ENCODE data around the gene PPM1B.
A peak's percentile ranks its signal among the peaks of the same experiment; 100 is the strongest.
"Not testable (repeated sequence)": the region's sequence is repeated elsewhere in the genome, so short reads cannot be mapped to it uniquely, and the experiment has no call there.

The PPM1B gene

DNA sequence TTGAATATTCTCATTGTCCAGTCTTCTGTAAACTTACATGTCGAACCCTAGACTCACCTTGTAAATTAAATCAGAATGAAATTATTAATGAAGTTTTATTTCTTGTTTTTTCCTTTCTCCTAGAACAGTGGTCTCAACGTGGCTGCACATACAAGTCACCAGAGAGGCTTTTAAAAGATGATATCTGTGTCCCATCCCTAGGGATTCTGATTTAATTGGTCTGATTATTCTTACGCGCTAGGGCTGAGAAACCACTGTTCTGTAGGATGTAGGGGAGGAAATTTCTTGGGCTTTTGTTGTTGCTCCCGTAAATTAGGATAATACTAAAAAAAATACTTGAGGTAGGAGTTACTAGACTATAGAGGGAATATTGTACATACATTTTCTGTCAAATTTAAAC lies 32.1 kb downstream of the PPM1B start:
- no peak for DNase-seq
- Mint-ChIP-seq H3K9me3 (no peaks in the 10 kb centered on the region), H3K27me3 (no peaks in the 10 kb centered on the region), H3K4me1 (ENCODE audit: low read depth) (peaks cover 74% of the 10 kb centered on the region), H3K4me3 (no peak overlapping the region), H3K27ac (no peak overlapping the region), H3K36me3 (ENCODE audit: low read depth) (peaks cover 60% of the 10 kb centered on the region)

GRCh38 chr2:44201648-44202165 lies 33.0 kb downstream of the PPM1B start:
- Mint-ChIP-seq H3K4me1 (ENCODE audit: low read depth) (peaks cover 71% of the 10 kb centered on the region), H3K27me3 (no peaks in the 10 kb centered on the region), H3K27ac (no peak overlapping the region), H3K9me3 (no peaks in the 10 kb centered on the region), H3K36me3 (ENCODE audit: low read depth) (peaks cover 55% of the 10 kb centered on the region), H3K4me3 (no peak overlapping the region)
- DNase-seq = no peak

DNA sequence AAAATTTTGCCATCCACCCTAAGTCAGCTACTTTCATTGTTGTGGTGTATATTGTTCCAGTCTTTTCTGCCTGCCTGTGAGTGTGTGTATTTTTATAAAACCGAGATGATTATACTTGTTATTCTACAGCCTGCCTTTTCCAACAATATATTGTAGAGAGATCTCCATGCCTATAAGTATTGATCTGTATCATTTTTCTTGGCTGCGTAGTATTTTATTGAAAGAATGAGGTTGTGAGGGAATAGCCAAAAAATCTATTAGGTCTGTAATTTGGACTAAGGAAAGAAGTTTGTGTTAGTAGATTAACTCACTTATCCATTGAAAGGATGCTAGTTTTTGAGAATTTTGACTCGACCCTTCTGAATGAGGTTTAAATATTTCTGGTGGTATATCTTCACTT lies 34.9 kb downstream of the PPM1B start:
- H3K4me3 Mint-ChIP-seq = no peak overlapping the region
- no peaks in the 10 kb centered on the region for H3K27me3 Mint-ChIP-seq
- peaks cover 71% of the 10 kb centered on the region for H3K4me1 Mint-ChIP-seq (ENCODE audit: low read depth)
- H3K36me3 Mint-ChIP-seq (ENCODE audit: low read depth) = peaks cover 59% of the 10 kb centered on the region
- H3K9me3 Mint-ChIP-seq = no peaks in the 10 kb centered on the region
- DNase-seq = no peak
- peak overlapping the region; percentile 29 for H3K27ac Mint-ChIP-seq

DNA sequence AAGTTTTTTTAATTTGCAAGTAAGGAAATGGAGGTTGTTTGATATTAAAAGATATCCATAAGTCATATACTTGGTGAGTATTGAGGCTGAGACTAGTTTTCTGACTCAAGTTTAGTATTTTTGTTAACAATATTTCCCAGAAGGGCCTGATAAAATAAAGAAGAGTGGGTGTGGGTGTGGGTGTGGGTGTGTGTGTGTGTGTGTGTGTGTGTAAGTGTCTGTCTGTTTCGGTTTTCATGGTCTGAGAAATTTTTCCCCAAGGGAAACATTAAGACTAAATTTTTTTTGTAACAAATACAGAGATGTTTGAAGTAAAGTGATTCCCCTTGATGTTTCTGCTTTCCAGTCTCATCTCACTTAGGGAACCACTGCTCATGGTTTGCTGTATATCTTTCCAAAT lies 36.5 kb downstream of the PPM1B start:
- Mint-ChIP-seq H3K36me3 (ENCODE audit: low read depth) (peaks cover 70% of the 10 kb centered on the region), H3K4me3 (no peak overlapping the region), H3K4me1 (ENCODE audit: low read depth) (peaks cover 61% of the 10 kb centered on the region), H3K27ac (peak overlapping the region; percentile 65), H3K9me3 (no peaks in the 10 kb centered on the region), H3K27me3 (no peaks in the 10 kb centered on the region)
- DNase-seq = no peak

- no peaks in the 10 kb centered on the region for H3K27me3 Mint-ChIP-seq
- H3K36me3 Mint-ChIP-seq (ENCODE audit: low read depth) = peaks cover 66% of the 10 kb centered on the region
- no peaks in the 10 kb centered on the region for H3K9me3 Mint-ChIP-seq
- H3K4me1 Mint-ChIP-seq (ENCODE audit: low read depth) = peaks cover 46% of the 10 kb centered on the region
- no peak for DNase-seq
- no peak overlapping the region for H3K4me3 Mint-ChIP-seq
- no peak overlapping the region for H3K27ac Mint-ChIP-seq
These were observed 38.4 kb downstream of the PPM1B start for GRCh38 chr2:44207102-44207501.

DNA sequence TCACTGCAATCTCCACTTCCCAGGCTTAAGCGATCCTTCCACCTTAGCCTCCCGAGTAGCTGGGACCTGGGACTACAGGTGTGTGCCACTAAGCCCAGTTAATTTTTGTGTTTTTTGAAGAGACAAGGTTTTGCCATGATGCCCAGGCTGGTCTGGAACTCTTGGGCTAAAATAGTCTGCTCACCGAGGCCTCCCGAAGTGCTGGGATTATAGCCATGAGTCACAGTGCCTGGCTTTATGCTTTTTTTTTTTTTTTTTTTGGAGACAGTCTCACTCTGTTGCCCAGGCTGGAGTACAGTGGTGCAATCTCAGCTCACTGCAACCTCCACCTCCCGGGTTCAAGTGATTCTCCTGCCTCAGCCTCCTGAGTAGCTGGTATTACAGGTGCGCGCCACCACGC lies 39.0 kb downstream of the PPM1B start:
- H3K9me3 Mint-ChIP-seq, H3K27me3 Mint-ChIP-seq, H3K4me3 Mint-ChIP-seq, DNase-seq: not testable (repeated sequence)
- peaks cover 47% of the 10 kb centered on the region for H3K4me1 Mint-ChIP-seq (ENCODE audit: low read depth)
- H3K27ac Mint-ChIP-seq = peak overlapping the region; percentile 44
- peaks cover 67% of the 10 kb centered on the region for H3K36me3 Mint-ChIP-seq (ENCODE audit: low read depth)

DNA sequence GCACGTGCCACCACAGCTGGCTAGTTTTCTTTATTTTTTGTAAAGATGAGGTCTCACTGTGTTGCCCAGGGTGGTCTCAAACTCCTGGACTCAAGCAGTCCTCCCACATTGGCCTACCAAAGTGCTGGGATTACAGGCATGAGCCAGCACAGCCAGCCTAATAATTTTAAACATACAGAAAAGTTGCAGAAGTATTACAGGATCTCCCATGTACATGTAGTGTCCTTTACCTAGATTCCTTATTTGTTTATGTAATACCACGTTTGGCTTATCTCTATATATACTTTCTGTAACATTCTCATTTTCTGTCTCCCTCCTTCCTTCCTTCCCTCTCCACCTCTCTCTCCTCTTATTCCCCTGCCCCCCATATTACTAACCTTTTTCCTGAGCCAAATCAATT lies 41.7 kb downstream of the PPM1B start:
- Mint-ChIP-seq H3K27me3 (no peaks in the 10 kb centered on the region), H3K4me3 (no peak overlapping the region), H3K36me3 (ENCODE audit: low read depth) (peaks cover 71% of the 10 kb centered on the region), H3K27ac (no peak overlapping the region), H3K9me3 (no peaks in the 10 kb centered on the region), H3K4me1 (ENCODE audit: low read depth) (peaks cover 40% of the 10 kb centered on the region)
- DNase-seq = no peak

GRCh38 chr2:44211183-44211582 lies 42.5 kb downstream of the PPM1B start:
- no peak for DNase-seq
- Mint-ChIP-seq H3K4me3 (no peak overlapping the region), H3K27me3 (no peaks in the 10 kb centered on the region), H3K9me3 (no peaks in the 10 kb centered on the region), H3K36me3 (ENCODE audit: low read depth) (peaks cover 74% of the 10 kb centered on the region), H3K27ac (no peak overlapping the region), H3K4me1 (ENCODE audit: low read depth) (peaks cover 43% of the 10 kb centered on the region)

GRCh38 chr2:44212302-44212701 lies 43.6 kb downstream of the PPM1B start:
- DNase-seq = no peak
- no peak overlapping the region for H3K4me3 Mint-ChIP-seq
- peak overlapping the region; percentile 8 for H3K27ac Mint-ChIP-seq
- peaks cover 40% of the 10 kb centered on the region for H3K4me1 Mint-ChIP-seq (ENCODE audit: low read depth)
- H3K36me3 Mint-ChIP-seq (ENCODE audit: low read depth) = peaks cover 76% of the 10 kb centered on the region
- H3K27me3 Mint-ChIP-seq = no peaks in the 10 kb centered on the region
- no peaks in the 10 kb centered on the region for H3K9me3 Mint-ChIP-seq

- H3K27me3 Mint-ChIP-seq = no peaks in the 10 kb centered on the region
- H3K36me3 Mint-ChIP-seq (ENCODE audit: low read depth) = peaks cover 72% of the 10 kb centered on the region
- peak overlapping the region; percentile 10 for H3K27ac Mint-ChIP-seq
- no peaks in the 10 kb centered on the region for H3K9me3 Mint-ChIP-seq
- no peak for DNase-seq
- H3K4me3 Mint-ChIP-seq = no peak overlapping the region
- H3K4me1 Mint-ChIP-seq (ENCODE audit: low read depth) = peaks cover 39% of the 10 kb centered on the region
These were observed 47.2 kb downstream of the PPM1B start for GRCh38 chr2:44215827-44216226.

DNA sequence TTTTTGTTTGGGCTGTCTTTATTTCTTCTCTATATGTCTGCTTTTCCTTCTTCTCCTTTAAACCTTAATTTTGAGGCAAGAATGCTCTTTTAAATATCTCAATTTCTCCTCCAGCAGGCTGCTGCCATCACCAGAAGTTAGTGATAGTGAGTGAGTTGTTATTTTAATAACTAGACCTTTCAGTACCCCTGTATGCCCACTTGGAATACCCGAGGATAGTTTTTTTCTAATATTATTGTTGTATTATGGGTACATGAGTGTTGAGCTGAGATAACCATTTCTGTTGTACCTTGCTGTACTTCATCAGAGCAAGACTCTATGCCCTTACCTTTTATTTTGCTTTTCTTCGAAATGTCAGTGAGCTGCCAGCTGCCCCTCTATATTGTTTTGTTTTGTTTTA lies 50.1 kb downstream of the PPM1B start:
- H3K4me3 Mint-ChIP-seq = no peak overlapping the region
- no peaks in the 10 kb centered on the region for H3K27me3 Mint-ChIP-seq
- no peak for DNase-seq
- H3K36me3 Mint-ChIP-seq (ENCODE audit: low read depth) = peaks cover 70% of the 10 kb centered on the region
- H3K27ac Mint-ChIP-seq = peak overlapping the region; percentile 27
- H3K4me1 Mint-ChIP-seq (ENCODE audit: low read depth) = peaks cover 22% of the 10 kb centered on the region
- no peaks in the 10 kb centered on the region for H3K9me3 Mint-ChIP-seq

DNA sequence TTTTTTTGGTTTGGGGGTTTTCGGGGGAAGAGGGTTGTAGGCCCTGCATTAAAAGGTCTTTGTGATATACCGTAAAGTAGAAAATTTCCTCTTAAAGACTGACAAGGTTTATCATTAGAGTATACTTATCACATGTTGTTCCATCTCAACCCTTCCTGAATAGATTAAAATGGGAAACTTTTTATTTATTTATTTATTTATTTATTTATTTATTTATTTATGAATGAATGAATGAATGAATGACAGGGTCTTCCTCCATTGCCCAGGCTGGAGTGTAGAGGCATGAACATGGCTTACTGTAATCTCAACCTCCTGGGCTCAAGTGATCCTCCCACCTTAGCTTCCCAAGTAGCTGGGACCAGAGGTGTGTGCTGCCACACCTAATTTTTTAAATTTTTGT lies 58.1 kb downstream of the PPM1B start:
- no peak overlapping the region for H3K4me3 Mint-ChIP-seq
- no peaks in the 10 kb centered on the region for H3K27me3 Mint-ChIP-seq
- no peak overlapping the region for H3K27ac Mint-ChIP-seq
- no peak for DNase-seq
- peaks cover 54% of the 10 kb centered on the region for H3K36me3 Mint-ChIP-seq (ENCODE audit: low read depth)
- no peaks in the 10 kb centered on the region for H3K9me3 Mint-ChIP-seq
- peaks cover 10% of the 10 kb centered on the region for H3K4me1 Mint-ChIP-seq (ENCODE audit: low read depth)

DNA sequence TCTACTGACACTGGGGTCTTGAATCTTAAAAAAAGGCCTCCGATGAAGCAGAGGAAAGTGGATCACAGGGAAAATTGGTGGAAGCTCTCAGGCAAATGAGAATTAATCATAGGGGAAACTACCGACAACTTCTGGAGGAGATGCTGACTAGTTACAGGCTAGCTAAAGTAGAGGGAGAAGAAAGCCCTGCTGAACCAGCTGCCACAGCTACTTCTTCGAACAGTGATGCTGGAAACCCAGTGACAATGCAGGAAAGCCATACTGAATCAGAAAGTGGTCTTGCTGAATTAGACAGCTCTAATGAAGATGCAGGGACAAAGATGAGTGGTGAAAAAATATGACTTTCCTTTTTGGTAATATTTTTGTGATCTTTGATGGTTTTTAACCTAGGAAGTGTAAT lies 61.7 kb downstream of the PPM1B start:
- Mint-ChIP-seq H3K36me3 (ENCODE audit: low read depth) (peaks cover 45% of the 10 kb centered on the region), H3K4me1 (ENCODE audit: low read depth) (peaks cover 26% of the 10 kb centered on the region), H3K4me3 (no peak overlapping the region), H3K27me3 (no peaks in the 10 kb centered on the region), H3K9me3 (no peaks in the 10 kb centered on the region), H3K27ac (peak overlapping the region; percentile 51)
- no peak for DNase-seq

- H3K27ac Mint-ChIP-seq = no peak overlapping the region
- H3K9me3 Mint-ChIP-seq = no peaks in the 10 kb centered on the region
- peaks cover 44% of the 10 kb centered on the region for H3K4me1 Mint-ChIP-seq (ENCODE audit: low read depth)
- no peak for DNase-seq
- no peaks in the 10 kb centered on the region for H3K27me3 Mint-ChIP-seq
- no peak overlapping the region for H3K4me3 Mint-ChIP-seq
- peaks cover 28% of the 10 kb centered on the region for H3K36me3 Mint-ChIP-seq (ENCODE audit: low read depth)
These were observed 64.9 kb downstream of the PPM1B start for GRCh38 chr2:44233450-44234128.

- Mint-ChIP-seq H3K4me3 (no peak overlapping the region), H3K27me3 (no peaks in the 10 kb centered on the region), H3K36me3 (ENCODE audit: low read depth) (peaks cover 11% of the 10 kb centered on the region), H3K9me3 (no peaks in the 10 kb centered on the region), H3K27ac (peak overlapping the region; percentile 71), H3K4me1 (ENCODE audit: low read depth) (peaks cover 43% of the 10 kb centered on the region)
- DNase-seq = no peak
These were observed 68.5 kb downstream of the PPM1B start for GRCh38 chr2:44237221-44237620.

DNA sequence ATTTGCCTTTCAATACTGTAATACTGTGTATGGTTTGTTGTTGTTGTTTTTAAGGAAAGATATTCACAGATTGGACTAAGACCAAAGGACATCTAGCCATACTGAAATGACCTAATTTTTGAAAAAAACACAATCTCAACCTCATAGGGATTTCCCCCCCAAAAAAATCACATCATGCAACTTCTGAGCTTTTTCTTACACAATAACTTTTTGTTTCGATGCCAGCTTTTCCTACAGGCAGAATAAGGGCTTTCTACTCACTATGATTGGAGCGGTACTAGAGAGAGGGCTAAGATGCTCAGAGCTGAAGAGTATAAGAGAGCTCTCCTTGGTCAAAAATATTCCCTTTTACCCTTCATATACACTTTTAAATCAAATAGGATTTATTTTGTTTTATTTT lies 74.2 kb downstream of the PPM1B start:
- Mint-ChIP-seq H3K9me3 (no peaks in the 10 kb centered on the region), H3K36me3 (ENCODE audit: low read depth) (no peaks in the 10 kb centered on the region), H3K4me3 (no peak overlapping the region), H3K27ac (no peak overlapping the region), H3K27me3 (no peaks in the 10 kb centered on the region), H3K4me1 (ENCODE audit: low read depth) (peaks cover 30% of the 10 kb centered on the region)
- DNase-seq = no peak

All from activated T-cell treated with anti-CD3 and anti-CD28 coated beads, Interleukin-2, amount 50 U/mL, for 24 hours (primary cell).